GM19324 (cell line): ENCODE data around the gene SYT11.

Source experiments
- ATAC-seq: cut with Tn5 transposase; IDR thresholded peaks from one replicate; pipeline ENCODE4 v1.9.1; 2021; ENCODE audit warnings: mild to moderate bottlenecking, moderate library complexity; ENCODE audit not compliant: unreplicated experiment, low FRiP score

SYT11 gene

DNA sequence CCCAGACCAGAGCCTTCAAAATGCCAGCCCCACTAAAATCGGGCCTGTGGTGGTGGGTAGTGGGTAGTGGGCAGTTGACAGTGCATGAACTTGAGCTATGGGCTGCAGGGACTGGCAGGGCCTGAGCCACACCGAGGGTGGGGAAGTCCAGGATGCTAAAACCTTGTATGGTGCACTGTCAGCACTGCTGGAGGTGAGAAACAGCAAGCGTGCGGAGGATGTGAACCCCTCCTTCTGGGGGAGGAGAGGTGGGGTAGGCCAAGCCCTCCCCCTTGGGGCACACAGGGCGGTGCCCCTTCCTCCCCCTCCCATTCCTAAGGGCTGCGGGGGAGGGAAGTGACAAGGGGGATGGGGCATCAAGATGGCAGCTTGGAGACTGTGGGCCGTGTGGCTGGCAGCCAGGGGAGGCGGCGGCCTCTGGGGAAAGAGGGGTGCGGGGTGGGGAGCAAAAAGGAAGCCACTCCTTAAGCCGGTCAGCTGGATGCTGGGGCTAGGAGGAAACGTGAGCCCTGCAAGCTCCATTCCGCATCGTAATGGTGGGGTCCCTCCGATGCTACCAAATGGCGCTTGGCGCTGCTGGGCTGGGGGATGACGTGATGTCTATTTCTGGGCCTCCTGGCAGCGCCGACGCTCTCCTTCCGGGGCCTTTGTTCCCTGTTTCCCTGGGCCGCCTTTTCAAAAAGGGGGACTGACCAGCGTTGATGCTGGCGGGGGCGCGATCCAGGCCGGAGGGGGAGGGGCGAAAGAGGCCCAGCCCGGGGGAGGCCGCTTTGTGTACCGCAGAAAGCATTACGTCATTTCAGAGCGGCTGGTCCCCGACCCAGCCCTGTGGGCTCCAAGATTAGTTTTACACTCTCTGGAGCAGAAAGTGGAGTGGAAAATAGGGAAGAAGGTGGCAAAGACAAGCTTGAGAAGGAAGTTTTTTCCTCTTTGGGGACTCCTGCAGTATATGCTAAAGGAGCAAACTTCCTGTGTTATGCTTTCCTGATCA is 809 bp downstream of the SYT11 start:
- peak; percentile 5 for ATAC-seq

GRCh38 chr1:155860970-155861510 is 1.7 kb downstream of the SYT11 start:
- ATAC-seq, result no peak

GRCh38 chr1:155861896-155862295 is 2.5 kb downstream of the SYT11 start:
- no peak for ATAC-seq

GRCh38 chr1:155864393-155864792 is 5.0 kb downstream of the SYT11 start:
- ATAC-seq, result no peak

DNA sequence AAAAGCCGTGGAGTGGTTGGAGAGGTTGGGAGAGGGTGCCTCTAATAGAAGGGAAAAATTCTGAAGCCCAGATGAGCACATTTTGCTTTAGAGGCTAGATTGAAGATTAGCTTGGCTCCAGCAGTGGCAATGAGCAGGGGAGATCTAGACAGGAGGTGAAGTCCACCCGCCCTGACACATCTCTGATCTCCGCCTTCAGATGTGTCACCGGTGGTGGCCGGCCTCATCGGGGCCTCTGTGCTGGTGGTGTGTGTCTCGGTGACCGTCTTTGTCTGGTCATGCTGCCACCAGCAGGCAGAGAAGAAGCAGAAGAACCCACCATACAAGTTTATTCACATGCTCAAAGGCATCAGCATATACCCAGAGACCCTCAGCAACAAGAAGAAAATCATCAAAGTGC is 8.4 kb downstream of the SYT11 start:
- ATAC-seq, result no peak

GRCh38 chr1:155871390-155871789 is 12.0 kb downstream of the SYT11 start:
- ATAC-seq, result no peak

GRCh38 chr1:155872527-155872926 is 13.2 kb downstream of the SYT11 start:
- no peak for ATAC-seq

GRCh38 chr1:155873860-155874259 is 14.5 kb downstream of the SYT11 start:
- ATAC-seq, result no peak

DNA sequence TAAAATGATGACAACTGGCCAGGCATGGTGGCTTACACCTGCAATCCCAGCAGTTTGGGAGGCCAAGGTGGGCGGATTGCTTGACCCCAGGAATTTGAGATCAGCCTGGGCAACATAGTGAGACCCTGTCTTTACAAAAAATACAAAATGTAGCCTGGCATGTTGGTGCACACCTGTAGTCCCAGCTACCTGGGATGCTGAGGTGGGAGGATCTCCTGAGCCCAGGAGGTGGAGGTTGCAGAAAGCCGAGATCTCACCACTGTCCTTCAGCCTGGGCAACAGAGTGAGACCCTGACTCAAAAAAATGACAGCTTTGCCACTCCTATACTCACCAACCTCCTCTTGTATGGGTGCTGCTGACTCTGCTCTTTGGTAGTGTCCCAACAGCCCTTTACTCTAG is 18.6 kb downstream of the SYT11 start:
- ATAC-seq, result no peak

- ATAC-seq, result no peak
These were observed 20.9 kb downstream of the SYT11 start for GRCh38 chr1:155880251-155880650.

DNA sequence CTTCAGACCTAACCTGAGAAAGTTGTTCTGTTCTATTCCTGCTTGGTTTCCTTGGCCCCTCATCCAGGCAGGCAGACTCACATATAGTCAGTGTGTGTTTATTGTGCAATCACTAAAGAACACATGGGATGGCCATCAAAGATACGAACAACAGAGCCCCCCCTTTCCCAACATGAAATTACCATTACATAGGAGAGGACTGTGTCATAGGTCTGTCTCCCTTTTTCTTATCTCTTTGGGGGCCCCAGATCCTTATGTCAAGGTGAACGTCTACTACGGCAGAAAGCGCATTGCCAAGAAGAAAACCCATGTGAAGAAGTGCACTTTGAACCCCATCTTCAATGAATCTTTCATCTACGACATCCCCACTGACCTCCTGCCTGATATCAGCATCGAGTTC is 21.6 kb downstream of the SYT11 start:
- ATAC-seq, result no peak

DNA sequence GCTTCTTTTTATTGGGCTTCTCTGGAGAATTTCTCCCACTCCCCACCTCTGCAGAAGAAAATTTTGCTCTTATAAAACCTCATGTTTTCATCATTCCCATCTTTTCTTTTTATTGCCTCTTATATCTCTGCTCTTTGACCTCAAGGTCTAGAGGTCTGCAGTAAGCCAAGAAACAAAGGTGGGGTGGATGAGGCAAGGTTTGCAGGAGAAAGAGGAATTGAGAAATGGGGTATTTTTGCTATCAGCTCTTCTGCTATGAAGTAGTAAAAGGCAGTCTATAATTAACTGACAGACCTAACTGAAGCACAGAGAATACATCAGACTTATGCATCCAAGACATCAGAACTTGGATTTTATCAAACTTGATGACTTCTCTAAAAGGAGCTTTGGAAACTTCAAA is 22.9 kb downstream of the SYT11 start:
- ATAC-seq, result no peak

GRCh38 chr1:155882766-155883165 is 23.4 kb downstream of the SYT11 start:
- ATAC-seq, result no peak

GRCh38 chr1:155884031-155884960 is 24.9 kb downstream of the SYT11 start:
- no peak for ATAC-seq

DNA sequence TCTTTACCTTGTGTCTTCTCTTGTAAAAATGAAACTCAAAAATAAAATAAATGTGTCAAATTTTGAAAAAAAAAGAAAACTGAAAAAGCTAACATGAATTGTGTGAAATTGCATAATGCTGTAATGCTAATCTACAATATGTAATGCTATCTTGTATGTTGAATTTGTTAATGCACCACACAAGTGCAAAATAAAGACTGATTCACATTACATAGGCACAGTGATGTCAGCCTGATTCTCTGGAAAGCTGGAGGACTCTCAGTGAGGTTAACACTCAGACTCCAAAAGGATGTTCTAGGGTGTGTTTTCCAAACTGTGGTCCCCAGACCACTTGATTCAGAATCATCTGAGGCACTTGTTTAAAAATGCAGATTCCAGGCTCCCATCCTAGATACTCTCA is 25.6 kb downstream of the SYT11 start:
- no peak for ATAC-seq

GRCh38 chr1:155888481-155888880 is 29.1 kb downstream of the SYT11 start:
- ATAC-seq, result no peak

GRCh38 chr1:155889566-155889965 is 30.2 kb downstream of the SYT11 start:
- no peak for ATAC-seq

DNA sequence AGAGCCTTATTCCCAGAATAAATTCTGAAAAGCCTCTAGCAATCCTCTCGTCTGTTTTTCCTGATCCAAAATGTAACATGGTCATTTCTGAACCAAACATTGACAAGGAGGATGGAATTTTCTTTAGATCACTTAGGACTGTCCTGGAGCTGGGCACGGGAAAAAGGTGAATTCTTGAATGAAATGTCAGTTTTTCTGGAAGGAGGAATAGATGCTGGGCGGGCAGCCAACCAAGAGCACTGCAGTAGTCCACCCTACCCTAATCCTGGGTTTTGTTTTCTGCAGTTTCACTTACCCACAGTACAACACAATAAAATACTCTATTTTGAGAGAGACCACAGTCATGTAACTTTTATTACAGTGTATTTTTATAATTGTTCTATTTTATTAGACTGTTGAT is 30.9 kb downstream of the SYT11 start:
- no peak for ATAC-seq

DNA sequence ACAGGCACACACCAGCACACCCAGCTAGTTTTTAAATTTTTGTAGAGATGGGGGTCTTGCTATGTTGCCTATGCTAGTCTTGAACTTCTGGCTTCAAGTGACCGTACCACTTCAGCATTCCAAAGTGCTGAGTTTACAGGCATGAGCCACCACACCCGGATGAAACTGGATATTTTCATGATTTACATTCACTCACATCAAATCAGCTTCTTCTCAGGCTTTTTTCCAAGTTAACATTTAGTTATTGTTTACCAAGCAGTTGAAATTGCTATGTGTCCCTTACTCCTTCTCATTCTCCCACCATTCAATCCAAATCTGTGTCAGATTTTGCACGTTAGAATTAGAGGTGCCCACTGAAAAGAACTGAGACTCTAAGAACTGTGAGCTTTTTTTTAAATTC is 33.4 kb downstream of the SYT11 start:
- no peak for ATAC-seq

GRCh38 chr1:155893389-155894142 is 34.2 kb downstream of the SYT11 start:
- ATAC-seq, result no peak
